GM10266 (cell line): ENCODE measurements around the gene OSBPL1A.

Experiments used
- DNase-seq: peaks from one replicate; pipeline ENCODE4 v3.0.0; 2012; ENCODE audit errors: extremely low spot score
- TF ChIP-seq, protein P1 (sequence below): IDR thresholded peaks from 2 replicates; pipeline ENCODE4 v1.5.1; 2012; ENCODE audit warnings: mild to moderate bottlenecking, low read depth; ENCODE audit not compliant: control insufficient read depth, insufficient read depth; ENCODE audit errors: missing control alignments

Gene OSBPL1A

DNA sequence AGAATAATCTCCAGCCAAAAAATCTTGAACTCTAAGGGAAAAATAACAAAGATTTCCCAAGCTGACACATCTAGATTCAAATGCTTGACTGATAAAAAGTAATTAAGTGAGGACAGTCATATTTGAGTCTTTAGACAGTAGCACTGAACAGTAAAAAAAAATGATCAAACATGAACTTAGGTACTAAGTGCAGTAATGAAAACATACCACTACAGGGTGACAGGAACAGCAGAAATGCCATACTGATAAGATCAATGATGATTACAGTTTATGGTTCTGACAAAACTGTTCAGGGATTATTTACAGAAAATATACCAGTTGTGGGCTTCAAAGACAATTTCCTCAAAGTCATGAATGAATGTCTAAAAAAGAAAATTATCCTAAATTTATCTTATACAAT lies 80.3 kb downstream of the OSBPL1A start:
- TF ChIP-seq, protein P1, sequence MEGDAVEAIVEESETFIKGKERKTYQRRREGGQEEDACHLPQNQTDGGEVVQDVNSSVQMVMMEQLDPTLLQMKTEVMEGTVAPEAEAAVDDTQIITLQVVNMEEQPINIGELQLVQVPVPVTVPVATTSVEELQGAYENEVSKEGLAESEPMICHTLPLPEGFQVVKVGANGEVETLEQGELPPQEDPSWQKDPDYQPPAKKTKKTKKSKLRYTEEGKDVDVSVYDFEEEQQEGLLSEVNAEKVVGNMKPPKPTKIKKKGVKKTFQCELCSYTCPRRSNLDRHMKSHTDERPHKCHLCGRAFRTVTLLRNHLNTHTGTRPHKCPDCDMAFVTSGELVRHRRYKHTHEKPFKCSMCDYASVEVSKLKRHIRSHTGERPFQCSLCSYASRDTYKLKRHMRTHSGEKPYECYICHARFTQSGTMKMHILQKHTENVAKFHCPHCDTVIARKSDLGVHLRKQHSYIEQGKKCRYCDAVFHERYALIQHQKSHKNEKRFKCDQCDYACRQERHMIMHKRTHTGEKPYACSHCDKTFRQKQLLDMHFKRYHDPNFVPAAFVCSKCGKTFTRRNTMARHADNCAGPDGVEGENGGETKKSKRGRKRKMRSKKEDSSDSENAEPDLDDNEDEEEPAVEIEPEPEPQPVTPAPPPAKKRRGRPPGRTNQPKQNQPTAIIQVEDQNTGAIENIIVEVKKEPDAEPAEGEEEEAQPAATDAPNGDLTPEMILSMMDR, result no peak
- DNase-seq, result no peak

DNA sequence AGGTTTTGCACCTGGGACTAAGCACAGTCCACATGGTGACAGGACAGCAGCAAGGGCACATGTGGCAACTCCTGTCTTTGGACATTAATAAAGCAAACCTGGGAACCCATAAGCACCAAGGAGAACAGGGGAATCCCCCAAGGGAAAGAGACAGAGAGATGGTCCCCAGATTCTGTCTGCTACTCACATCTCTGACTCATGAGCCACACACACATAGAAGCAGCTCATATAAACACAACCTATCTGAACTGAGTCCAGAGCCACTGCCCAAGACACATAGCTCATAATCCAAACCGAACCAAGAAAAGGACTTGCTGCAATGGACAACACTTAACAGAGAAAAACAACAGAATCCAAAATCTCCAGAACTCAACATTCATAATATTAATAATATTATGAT lies 82.5 kb downstream of the OSBPL1A start:
- no peak for DNase-seq
- TF ChIP-seq, protein P1, result no peak

DNA sequence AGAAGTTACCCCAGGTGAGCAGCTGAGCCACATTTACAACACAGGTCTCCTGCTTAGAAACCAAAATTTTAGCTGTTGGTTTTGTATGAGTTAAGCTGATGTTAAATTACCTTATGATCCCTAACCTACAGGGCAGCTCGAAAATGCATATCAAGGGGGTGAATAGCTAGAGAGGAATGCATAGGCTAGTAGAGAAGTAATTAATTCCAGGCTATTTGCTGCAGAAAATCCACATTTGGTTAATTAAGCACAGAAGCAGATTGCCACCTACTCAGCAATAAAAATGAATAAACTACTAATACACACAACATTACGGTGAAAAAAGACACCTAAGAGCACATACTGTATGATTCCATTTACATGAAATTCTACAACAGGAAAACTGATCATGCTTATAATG lies 91.4 kb downstream of the OSBPL1A start:
- TF ChIP-seq, protein P1, result no peak
- no peak for DNase-seq

DNA sequence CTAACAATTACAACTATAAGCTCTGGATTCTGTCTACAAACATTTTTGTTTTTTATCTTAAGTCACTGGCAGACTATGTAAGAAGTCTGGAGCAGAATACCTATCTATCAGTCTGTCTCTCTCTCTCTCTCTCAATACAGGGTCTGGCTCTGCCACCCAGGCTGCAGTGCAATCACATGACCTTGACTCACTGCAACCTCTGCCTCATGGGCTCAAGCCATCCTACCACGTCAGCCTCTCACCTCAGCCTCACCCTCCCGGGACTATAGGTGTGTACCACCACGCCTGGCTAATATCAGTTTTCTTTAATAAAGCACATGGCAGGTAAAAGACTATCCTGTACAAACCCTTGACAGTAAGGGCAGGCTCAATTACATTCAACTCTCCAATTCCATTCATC lies 96.9 kb downstream of the OSBPL1A start:
- DNase-seq, result no peak

DNA sequence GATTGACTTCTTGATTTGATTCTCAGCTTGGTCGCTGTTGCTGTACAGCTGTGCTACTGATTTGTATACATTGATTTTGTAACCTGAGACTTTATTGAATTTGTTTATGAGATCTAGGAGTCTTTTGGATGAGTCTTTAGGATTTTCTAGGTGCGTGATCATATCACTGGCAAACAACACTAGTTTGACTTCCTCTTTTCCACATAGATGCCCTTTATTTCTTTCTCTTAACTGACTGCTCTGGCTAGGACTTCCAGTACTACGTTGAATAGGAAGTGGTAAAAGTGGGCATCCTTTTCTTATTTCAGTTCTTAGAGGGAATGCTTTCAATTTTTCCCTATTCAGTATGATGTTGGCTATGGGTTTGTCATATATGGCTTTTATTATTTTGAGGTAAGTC lies 101.3 kb downstream of the OSBPL1A start:
- TF ChIP-seq, protein P1, result no peak
- no peak for DNase-seq

More for the DNA sequence above, 96.9 kb downstream of the OSBPL1A start:
- TF ChIP-seq, protein P1, result no peak

DNA sequence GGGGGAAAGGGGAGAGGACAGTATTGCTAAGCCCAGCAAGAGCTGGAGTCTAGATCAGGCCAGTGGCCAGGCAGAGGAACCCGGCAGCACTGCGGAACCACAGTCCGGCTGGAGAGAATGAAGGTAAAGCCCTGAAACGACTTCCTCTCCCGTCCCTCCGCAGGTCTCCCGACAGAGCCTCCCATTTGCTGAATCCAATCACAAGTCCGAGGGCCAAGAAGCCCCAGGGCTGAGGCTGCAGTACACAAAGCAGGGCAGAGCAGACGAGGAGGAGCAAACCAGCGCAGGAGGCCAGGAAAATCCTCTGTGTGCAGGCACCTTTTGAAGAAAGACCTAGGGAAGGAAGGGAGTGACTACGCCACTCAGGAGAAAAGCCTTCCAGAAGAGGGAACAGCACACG lies 104.4 kb downstream of the OSBPL1A start:
- no peak for DNase-seq
- TF ChIP-seq, protein P1, result no peak

DNA sequence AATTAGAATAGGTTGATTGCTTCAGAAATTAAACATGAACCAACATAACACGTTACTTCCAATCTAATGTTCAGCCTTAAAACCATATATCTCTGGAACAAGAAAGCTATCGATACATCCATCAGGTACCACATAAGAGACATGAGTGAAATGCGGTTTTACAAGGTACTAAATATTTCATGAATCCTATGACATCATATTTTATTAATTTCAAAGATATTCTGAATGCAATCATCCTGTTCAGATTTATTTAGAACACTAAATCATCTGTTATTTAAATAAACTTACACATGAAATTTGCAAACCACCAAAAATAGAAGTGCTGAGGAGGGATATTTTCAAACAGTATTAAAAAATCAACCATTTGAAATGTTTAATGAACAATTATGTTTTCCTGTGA lies 119.0 kb downstream of the OSBPL1A start:
- no peak for DNase-seq
- TF ChIP-seq, protein P1, result no peak
